ENCODE data around the gene PRR18.

GRCh38 chr6:166270706-166271375, 37.4 kb downstream of the PRR18 start:
- TF ChIP-seq CTCF (IDR thresholded peaks at IDR 0.05 in 2 of 3, conservative IDR thresholded peaks at IDR 0.05 in 1 of 3; ENCODE audit: borderline replicate concordance in 1 of 3, insufficient read depth in 1 of 3, low read depth in 2 of 3, low read length in 2 of 3): no peak
- TF ChIP-seq POLR2AphosphoS5 (IDR thresholded peaks at IDR 0.05; ENCODE audit: low read depth, low read length): no peak
- TF ChIP-seq REST (IDR thresholded peaks at IDR 0.05; ENCODE audit: low read depth): no peak
- TF ChIP-seq CEBPB (IDR thresholded peaks at IDR 0.05; ENCODE audit: low read depth): no peak
- no peak for TF ChIP-seq EZH2 (IDR thresholded peaks at IDR 0.05)
- TF ChIP-seq SIN3A (IDR thresholded peaks at IDR 0.05; ENCODE audit: low read depth): no peak
- TF ChIP-seq POLR2A (IDR thresholded peaks at IDR 0.05; ENCODE audit: borderline replicate concordance, extremely low read depth, insufficient read depth, insufficient read length): no peak
- no peak for TF ChIP-seq MAX (IDR thresholded peaks at IDR 0.05)
- no peak for TF ChIP-seq RAD21 (IDR thresholded peaks at IDR 0.05; ENCODE audit: low read depth)
- TF ChIP-seq YY1 (IDR thresholded peaks at IDR 0.05; ENCODE audit: extremely low read depth, insufficient replicate concordance, low read depth, low read length): no peak
